ENCODE measurements around the gene ZNF662.

ZNF662 gene

GRCh38 chr3:42934910-42935309 is 29.0 kb downstream of the ZNF662 start:
- DNase-seq (ENCODE audit: extremely low read depth, insufficient read length), result no peak
- H3K36me3 ChIP-seq (ENCODE audit: control insufficient read depth, insufficient read depth, low read length), result no peaks in the 10 kb centered on the region
- H3K4me3 ChIP-seq (replicated peaks; ENCODE audit: low read depth, low read length), result no peak overlapping the region
- TF ChIP-seq CTCF (IDR thresholded peaks at IDR 0.05; ENCODE audit: insufficient read depth, low read length, poor library complexity, severe bottlenecking), result no peak
- no peaks in the 10 kb centered on the region for H3K27me3 ChIP-seq (replicated peaks; ENCODE audit: control insufficient read depth, insufficient read depth, low read length)

- no peak for DNase-seq (ENCODE audit: extremely low read depth, insufficient read length)
- no peak for TF ChIP-seq CTCF (IDR thresholded peaks at IDR 0.05; ENCODE audit: insufficient read depth, low read length, poor library complexity, severe bottlenecking)
- no peak overlapping the region for H3K4me3 ChIP-seq (replicated peaks; ENCODE audit: low read depth, low read length)
- H3K27me3 ChIP-seq (replicated peaks; ENCODE audit: control insufficient read depth, insufficient read depth, low read length), result no peaks in the 10 kb centered on the region
- no peaks in the 10 kb centered on the region for H3K36me3 ChIP-seq (ENCODE audit: control insufficient read depth, insufficient read depth, low read length)
These were observed 29.5 kb downstream of the ZNF662 start for GRCh38 chr3:42935472-42935871.

- no peak for DNase-seq (ENCODE audit: extremely low read depth, insufficient read length)
- TF ChIP-seq CTCF (IDR thresholded peaks at IDR 0.05; ENCODE audit: insufficient read depth, low read length, poor library complexity, severe bottlenecking), result no peak
- no peaks in the 10 kb centered on the region; the same call in 1 of the 2 replicates for H3K27me3 ChIP-seq (replicated peaks; ENCODE audit: control insufficient read depth, insufficient read depth, low read length)
- H3K4me3 ChIP-seq (replicated peaks; ENCODE audit: low read depth, low read length), result no peak overlapping the region
- H3K36me3 ChIP-seq (ENCODE audit: control insufficient read depth, insufficient read depth, low read length), result no peaks in the 10 kb centered on the region
These were observed 30.4 kb downstream of the ZNF662 start for GRCh38 chr3:42936157-42936981.

GRCh38 chr3:42937334-42937733 is 31.4 kb downstream of the ZNF662 start:
- Histone ChIP-seq H3K36me3 (ENCODE audit: control insufficient read depth, insufficient read depth, low read length) (no peaks in the 10 kb centered on the region), H3K27me3 (replicated peaks; ENCODE audit: control insufficient read depth, insufficient read depth, low read length) (no peaks in the 10 kb centered on the region; the same call in 1 of the 2 replicates), H3K4me3 (replicated peaks; ENCODE audit: low read depth, low read length) (no peak overlapping the region)
- no peak for DNase-seq (ENCODE audit: extremely low read depth, insufficient read length)
- TF ChIP-seq CTCF (IDR thresholded peaks at IDR 0.05; ENCODE audit: insufficient read depth, low read length, poor library complexity, severe bottlenecking), result no peak

GRCh38 chr3:42942693-42943092 is 36.8 kb downstream of the ZNF662 start:
- no peak for TF ChIP-seq CTCF (IDR thresholded peaks at IDR 0.05; ENCODE audit: insufficient read depth, low read length, poor library complexity, severe bottlenecking)
- DNase-seq (ENCODE audit: extremely low read depth, insufficient read length), result no peak
- Histone ChIP-seq H3K27me3 (replicated peaks; ENCODE audit: control insufficient read depth, insufficient read depth, low read length) (no peaks in the 10 kb centered on the region; the same call in 1 of the 2 replicates), H3K36me3 (ENCODE audit: control insufficient read depth, insufficient read depth, low read length) (no peaks in the 10 kb centered on the region), H3K4me3 (replicated peaks; ENCODE audit: low read depth, low read length) (no peak overlapping the region)
